Jurkat, Clone E6-1 (cell line): Measurements from ENCODE around the gene MAML2.
A peak's percentile ranks its signal among the peaks of the same experiment; 100 is the strongest.

Source experiments
- DNase-seq: peaks from one replicate; pipeline ENCODE4 v3.0.0-alpha.2; 2011; ENCODE audit warnings: low read depth, low spot score
- H3K4me3 ChIP-seq: 2 replicates; pipeline ENCODE4 v1.5.1; 2011; ENCODE audit warnings: mild to moderate bottlenecking, low read length, control low read depth, moderate library complexity

The MAML2 gene

DNA sequence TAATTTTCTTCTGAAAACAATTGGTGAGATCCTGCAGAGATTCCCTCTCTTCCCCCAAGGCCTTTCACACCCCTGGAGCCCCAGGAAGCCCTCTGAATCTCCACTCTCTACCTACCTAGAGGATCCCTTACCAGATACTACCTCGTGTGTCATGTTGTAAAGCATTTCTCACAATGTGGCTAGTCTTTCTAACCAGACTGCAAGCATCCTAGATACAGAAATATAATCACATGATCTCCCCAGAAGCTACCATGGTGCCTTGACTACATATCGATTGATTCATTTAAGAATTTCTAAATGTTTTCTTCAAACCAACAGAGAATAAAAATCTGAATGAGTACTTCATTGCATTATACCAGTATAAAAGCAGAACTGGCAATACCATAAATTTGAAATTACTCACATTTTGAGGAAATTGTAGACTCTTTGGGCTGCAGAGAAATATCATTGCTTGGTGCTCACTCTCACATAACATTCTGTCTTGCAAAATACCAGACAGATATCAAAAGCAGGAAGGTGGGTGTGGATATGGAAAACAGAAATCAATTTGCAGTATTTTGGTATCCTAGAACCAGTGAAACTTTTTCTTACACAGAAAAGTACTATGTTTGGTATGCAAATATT, 113.5 kb downstream of the MAML2 start:
- no peak for DNase-seq

DNA sequence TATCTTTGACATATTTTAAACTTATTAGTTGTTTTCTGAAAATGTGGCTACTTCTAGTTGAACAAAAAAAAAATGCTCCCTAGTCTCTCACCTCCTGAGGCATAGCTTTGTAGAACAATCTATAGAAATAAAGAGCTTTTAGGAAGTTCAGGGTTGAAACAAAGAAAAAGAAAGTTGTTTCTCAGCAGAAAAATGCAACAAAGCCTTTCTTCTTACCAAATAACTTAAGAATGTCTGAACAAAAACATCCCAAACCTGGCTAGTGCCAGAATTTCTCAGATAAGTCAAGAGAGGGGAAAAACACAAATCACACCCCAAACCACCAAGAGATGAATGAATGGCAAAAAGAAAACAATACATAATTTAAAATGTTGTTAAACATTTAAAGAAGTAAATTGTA, 114.1 kb downstream of the MAML2 start:
- H3K4me3 ChIP-seq, result no peak overlapping the region
- DNase-seq, result no peak

More for the DNA sequence above, 113.5 kb downstream of the MAML2 start:
- no peak overlapping the region for H3K4me3 ChIP-seq

DNA sequence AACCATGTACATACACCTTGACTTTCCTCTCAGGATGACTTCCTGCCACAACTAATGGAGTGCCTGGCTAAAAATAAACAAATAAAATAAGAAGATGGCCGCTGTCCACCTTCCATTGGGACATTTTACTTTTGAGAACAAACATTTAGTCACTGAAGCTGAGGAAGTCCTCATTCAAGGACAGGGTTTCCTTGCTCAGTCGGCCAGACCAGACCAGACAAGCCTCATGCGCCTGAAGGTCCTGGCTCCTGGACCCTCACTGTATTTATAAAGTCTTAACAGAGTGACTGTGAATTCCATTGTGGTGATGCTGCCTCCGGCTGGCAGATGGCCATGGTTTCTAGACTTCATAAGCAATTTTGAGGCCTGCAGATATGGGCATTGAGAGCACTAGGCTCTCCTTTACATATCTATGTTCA, 114.5 kb downstream of the MAML2 start:
- DNase-seq, result no peak

DNA sequence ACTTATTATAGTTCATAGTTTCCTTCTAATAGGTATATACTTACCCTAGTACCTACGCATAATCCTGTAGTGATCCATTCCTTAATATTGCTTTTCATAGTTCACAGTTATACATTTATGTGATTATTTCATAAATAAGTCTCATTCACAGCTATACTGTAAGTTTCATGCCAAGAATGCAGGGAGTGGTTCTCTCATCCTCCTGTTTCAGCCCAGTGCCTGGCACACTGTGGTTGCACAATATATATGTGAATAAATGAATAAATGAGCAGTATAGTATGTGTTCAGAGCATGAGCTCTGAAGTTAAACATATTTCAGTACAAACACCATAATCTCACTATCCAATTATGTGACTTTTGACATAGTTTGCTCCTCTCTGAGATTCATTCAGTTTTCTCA, 115.8 kb downstream of the MAML2 start:
- DNase-seq, result no peak
- H3K4me3 ChIP-seq, result no peak overlapping the region

More for the DNA sequence above, 114.5 kb downstream of the MAML2 start:
- no peak overlapping the region for H3K4me3 ChIP-seq

DNA sequence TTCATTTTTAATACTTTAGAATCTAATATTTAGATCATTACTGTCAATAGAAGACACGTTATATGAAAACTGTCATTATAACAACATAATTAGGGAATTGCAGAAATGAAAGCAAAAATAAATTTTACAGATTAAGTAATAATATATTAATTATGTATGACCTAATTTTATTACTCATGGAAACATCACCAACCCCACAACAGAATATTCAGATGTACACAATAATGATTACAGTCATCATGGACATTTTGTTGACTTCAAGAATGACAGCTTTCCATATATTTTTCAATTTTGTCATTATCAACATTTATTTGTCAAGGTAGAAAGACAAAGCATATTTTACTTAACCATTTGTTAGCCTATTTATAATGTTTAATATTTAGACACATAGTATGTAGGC, 119.9 kb downstream of the MAML2 start:
- no peak overlapping the region for H3K4me3 ChIP-seq
- no peak for DNase-seq

DNA sequence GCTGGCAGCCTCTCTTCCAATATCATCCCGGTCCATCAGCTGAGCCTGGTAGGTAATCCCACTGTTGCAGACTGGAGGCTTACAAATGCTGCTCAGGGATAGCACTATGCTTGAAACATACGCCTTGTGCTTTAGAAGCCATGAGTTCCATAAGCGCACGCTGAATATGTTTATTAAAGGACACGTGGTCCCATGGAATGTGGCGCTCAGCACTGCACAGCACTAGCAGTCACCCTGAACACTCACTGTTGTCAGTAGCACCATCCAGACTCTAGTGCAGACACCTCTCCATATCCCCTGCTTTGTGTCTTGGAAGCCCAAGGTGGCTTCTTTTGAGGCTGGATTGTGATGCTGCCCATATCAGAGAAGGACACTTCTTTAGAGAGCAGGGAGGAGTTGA, 120.9 kb downstream of the MAML2 start:
- no peak for DNase-seq
- H3K4me3 ChIP-seq, result no peak overlapping the region

DNA sequence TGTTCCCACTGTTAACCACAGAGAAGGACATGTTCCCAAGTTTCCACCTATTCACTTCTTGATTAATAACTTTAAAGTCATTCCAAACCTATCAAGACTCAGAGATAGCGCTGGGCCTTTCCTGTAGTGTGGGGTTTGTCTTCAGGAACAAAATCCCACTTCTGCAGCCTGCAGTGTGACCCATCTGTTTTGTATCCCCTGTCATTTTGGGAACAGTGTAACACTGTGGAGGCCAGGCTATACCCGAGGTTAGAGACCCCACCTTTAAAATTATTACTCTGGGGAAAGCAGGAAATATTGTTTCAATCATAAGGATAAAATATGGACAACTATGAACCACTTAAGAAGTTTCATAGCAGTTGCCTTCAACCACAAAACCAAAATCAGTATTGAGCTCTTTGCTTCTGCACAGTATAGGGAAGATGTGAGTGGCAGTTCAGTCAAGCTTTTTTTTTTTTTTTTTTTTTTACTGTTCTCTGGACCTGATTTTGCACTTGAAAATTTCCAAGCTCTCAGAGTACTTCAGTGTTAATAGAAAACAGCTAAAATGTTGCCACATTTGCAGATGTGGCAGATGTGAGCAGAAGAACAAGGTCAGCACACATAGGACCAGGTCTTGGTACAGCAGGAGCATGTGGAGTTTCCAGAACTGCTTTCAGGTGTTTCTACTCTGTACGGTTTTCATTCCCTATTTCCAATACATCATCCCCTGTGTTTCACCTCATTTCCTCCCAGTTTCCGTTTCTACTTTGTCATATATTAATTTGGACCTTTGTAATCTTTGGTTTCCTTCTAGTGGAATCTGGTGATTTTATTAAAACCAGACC, 121.5 kb downstream of the MAML2 start:
- no peak overlapping the region for H3K4me3 ChIP-seq
- DNase-seq, result no peak

DNA sequence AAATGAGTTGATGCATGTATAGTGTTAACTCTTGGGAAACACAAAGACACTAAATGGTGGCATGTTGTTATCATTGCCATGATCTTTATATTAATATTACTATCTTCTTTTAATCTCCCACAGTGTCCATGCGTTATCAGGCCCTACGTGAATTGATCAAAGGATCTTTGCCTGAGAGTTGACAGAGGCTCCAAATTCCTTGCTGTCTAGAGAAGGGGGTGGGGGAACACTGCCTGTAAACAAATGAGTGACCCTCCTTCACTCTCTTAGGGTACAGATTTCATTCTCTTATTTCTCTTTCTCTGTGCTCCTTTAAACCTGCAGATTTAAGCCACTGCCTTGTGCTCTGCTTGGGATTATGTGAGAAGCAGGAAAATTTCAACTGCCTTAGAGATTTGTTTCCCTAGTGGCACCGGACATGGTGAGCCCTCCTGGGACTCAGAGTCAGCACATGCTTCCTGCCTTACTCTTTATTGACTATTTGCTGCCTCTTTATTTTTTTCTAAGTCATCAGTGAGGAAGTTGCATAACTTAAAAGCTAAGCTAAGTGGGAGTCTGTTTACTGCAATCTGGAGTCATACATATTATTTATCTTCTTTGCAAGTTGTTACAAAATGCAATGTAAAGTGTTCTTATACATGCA, 122.9 kb downstream of the MAML2 start:
- H3K4me3 ChIP-seq, result no peak overlapping the region
- no peak for DNase-seq

DNA sequence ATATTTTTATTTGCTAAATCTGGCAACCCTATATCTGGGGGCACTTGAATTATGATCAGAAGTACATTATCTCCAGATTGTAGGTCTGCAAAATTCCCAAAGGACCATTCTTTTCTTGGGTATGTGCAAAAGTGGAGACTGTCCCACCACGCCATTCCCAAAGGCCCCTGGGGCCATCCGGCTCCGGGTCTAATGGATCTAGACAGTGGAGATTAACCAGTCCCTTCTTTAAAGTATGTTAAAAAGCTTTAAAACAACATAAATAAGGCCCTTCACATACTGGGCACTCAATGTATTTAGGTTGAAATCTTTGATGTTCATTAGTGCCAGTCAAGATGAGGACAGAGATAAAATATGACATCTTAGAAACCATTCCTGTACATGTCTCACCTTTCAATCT, 124.1 kb downstream of the MAML2 start:
- H3K4me3 ChIP-seq, result no peak overlapping the region
- no peak for DNase-seq

DNA sequence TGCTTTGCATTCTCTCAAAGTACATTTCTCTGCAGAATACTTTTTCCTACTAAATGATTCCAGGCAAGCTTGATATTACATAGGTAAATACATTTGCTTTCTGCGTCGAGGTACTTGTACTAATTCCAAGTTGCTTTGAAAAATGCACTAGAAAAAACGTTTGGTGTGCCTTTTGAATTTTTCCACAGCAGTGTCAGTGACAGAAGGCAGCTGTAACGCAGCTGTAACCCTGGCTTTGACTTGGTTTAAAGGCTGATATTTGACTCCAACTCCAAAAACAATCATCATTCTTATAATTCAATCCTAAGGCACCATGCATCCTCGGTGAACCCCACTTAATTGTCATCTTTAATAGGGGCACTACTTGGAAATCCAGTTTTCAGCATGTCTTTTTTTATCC, 125.0 kb downstream of the MAML2 start:
- no peak for DNase-seq
- H3K4me3 ChIP-seq, result no peak overlapping the region

DNA sequence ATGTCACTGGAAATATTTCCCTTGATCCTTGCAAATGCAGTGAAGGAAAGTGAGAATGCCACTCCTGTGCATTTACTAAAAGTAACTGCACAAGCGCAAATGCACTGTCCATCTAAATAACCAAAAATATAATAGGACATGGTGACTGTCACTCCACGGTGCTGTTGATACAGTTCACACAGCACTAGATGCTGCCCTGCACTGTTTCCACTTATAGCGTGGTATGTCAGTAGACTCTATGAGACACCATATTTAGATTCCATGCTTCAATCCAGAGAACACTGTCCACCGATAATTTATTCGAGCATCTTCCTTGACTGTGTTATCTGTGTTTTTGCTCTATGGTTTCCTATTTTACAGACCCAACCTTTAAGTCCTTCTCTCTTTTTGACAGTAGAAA, 125.8 kb downstream of the MAML2 start:
- no peak overlapping the region for H3K4me3 ChIP-seq
- no peak for DNase-seq

DNA sequence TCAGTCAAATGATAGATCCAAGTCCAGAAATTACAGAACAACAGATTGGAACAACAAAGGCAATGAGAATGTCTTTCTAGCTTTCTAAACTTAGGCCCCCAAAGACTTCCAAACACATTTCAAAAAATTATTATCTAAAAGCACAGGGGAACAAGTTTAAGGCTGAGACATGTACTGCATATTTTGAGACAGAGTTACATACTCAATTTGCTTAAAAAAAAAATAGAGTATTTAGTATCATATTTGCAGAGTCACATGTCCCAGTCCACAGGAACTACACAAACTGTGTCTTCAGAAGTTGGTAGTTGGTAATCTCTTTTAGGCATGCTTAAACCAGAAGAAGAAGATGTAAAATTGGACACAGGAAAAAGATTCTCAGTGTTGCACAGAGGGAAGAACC, 127.2 kb downstream of the MAML2 start:
- DNase-seq, result no peak
- H3K4me3 ChIP-seq, result no peak overlapping the region

DNA sequence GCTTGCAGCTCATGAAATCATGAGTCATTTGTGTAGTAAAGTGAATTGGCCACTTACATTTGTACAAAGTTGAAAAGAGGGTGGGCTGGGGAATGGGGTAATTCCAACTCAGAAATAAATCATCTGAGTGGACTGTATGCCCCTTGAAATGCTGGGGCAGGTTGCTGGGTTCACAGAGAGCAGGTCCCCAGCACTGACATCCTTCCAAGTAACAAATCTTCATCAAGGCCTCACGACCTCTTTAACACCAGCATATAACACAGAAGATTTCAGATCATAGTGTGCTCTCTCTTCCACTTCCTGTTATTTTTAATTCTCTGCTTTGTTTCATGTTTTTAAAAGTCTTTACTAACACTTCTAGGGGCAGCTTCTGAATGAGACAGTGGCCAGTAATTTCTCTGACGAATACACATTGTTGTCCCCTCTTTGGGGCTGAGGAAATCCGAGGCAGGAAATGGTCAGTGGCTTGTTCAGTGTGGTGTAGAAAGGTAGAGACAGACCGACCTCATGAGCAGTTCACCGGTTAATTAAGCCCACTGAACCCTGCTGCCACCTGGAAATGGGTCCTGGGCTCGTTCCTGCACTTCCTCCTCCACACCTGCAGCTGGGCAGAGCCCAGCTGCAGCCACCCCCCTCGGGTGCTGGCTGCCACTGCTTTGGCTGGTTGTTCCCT, 127.7 kb downstream of the MAML2 start:
- H3K4me3 ChIP-seq, result no peak overlapping the region
- DNase-seq, result peak; percentile 35

DNA sequence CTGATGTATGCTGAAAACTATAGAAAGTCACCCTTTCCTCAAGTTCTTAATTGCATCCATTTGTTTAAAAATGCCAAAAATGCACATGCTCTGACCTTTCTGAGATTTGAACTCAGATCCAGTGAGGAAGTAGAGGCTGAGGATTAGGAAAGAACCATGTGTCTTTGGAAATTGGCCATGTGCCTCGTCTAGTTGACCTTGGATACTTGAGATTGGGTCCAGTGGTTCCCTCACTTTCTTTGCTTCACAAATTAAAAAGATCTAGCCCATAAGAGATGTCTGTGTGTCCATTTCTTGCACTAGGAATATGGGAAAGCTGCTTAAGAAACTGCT, 128.3 kb downstream of the MAML2 start:
- no peak for DNase-seq
- H3K4me3 ChIP-seq, result no peak overlapping the region

DNA sequence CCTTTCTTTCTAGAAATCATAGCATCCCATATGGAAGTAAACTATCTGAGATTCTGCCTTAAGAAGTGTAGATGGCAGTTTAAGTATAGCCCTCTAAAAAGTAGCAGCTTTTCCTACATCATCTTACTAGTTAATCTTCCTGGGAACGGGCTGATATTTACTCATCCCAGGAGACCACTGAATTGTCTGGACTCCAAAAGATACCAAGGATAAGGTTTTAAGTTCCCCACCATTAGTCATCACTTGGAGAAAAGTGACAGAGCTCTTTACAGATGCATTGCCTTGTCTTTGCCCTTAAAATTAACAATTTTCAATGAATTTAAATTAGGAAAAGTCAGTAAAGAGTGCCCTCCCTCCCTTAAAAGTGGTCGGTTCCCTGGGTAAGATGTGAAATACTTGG, 129.5 kb downstream of the MAML2 start:
- DNase-seq, result no peak
- no peak overlapping the region for H3K4me3 ChIP-seq

DNA sequence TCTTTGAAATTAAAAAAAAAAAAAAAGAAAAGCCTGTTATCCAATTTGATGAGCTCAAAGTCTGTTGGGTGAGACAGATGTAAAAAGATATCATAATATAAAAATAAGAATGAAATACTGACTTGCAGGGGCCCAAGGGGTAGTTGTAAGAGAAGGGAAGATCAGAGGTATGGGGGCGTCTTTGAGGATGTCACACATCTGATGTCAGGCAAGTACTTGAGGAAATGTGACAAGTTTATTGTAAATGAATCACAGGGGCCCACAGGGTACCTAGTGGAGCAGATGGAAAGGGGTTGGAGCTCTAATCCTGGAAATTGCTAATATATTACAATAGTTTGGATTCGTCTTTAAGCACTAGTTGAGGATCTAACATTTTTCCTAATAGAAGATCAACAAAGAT, 131.6 kb downstream of the MAML2 start:
- no peak overlapping the region for H3K4me3 ChIP-seq
- DNase-seq, result no peak

DNA sequence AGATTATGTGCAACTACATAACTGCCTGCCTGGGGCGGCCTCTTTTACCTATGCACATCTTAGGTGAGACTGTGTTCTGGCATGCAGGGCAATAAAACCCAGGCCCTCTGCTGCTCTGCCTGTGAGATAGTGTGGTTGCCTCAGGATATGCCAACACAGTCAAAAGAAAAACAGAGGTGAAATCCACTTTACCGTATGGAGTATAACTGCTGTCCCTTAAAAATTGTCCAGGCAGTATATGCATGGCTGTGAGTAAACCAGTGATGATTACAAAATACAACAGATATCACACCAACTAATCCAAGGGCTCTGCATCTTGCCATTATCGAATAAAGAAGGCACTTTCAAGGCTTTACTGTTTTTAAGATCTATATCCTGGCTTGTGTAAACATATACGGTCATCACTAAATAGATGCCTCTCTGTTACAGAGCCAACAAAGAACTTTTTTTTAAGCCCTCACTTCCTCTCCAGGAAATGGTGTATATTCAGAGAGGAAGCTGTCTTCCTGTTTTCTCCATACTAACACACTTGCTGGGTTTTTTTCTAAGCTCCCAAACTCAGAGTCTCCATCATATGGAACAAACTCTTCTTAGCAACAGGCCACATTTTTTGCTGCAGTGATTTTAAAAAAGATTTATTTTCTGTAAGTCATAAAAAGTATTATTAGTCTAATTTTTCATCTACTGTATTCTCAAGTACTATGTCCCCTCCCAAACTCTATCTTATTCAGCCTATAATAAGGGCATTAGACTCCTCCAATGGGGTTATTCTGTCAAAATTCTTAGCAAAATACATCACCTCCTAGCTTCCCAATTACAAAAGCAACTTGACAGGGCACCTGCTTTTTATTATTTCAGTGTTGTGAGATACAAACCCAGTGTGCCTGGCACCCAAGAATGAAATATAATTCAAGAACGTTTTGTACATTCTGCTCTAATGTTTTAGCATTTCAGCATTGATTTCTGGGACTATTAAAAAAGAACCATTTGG, 135.2 kb downstream of the MAML2 start:
- peak; percentile 32 for DNase-seq
- no peak overlapping the region for H3K4me3 ChIP-seq

DNA sequence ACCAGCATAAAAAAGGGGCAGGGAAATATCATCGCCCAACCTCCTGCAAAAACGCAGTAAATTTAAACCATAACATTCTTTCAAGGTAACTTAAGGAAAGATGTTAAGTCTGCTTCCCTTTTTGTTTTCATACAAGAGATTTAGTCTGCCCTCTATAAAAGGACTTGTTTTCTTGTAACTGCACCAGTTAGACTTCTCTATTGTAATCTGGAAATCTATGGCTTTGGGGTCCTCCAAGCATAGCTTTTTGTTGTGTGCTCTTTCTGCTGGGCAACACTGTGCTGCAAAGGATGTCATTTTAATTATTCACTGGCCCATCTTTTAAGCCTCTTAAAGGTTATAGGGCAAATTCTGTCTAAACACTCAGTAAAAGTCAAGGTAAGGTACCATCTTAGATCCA, 136.0 kb downstream of the MAML2 start:
- DNase-seq, result no peak
- no peak overlapping the region for H3K4me3 ChIP-seq

DNA sequence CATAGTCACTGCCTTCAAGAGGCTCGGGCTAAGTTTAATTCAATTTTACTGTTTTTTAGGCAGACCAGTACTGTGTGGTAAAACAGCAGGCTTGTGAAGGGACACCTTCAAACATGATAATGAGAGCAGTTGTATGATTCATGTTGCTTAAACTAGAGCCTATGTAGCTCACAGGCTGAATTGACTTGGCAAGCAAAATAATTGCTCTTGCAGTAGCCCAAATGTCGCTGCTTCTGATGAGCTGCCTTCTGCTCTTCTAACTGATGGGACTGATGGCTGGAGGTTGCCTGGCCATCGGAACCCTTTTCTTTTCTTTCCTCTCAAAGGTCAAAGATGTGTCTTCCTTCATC, 137.6 kb downstream of the MAML2 start:
- DNase-seq, result no peak
- no peak overlapping the region for H3K4me3 ChIP-seq
